Measurements from ENCODE around the gene VAMP2.

VAMP2 gene

GRCh38 chr17:8162233-8162996 lies at the start of gene VAMP2:
VAMP2 (minus strand) TSS chr17:8162948; CDS start chr17:8162879, 69 bp downstream.
- DNase-seq = peak; percentile 18

- DNase-seq = no peak
These were observed 48.2 kb upstream of the VAMP2 start for GRCh38 chr17:8210761-8211458.

GRCh38 chr17:8209907-8210760 lies 47.4 kb upstream of the VAMP2 start, which contains the start of gene AURKB:
AURKB (minus strand) TSS chr17:8210575; CDS start chr17:8210224, 351 bp downstream.
- DNase-seq = peak; percentile 38

- no peak for DNase-seq
These were observed 43.8 kb upstream of the VAMP2 start for GRCh38 chr17:8206536-8206935.

- no peak for DNase-seq
These were observed 42.2 kb upstream of the VAMP2 start for GRCh38 chr17:8204761-8205555.

GRCh38 chr17:8192070-8192815 lies 29.5 kb upstream of the VAMP2 start:
- peak; percentile 37 for DNase-seq

GRCh38 chr17:8190506-8190905 lies 27.8 kb upstream of the VAMP2 start:
- DNase-seq = no peak

- DNase-seq = peak; percentile 83
These were observed 27.1 kb upstream of the VAMP2 start, which contains the start of gene BORCS6 for GRCh38 chr17:8189711-8190477. BORCS6 (minus strand) TSS chr17:8190180; CDS start chr17:8190140, 40 bp downstream.

GRCh38 chr17:8189041-8189710 lies 26.4 kb upstream of the VAMP2 start:
- DNase-seq = no peak

- no peak for DNase-seq
These were observed 25.6 kb upstream of the VAMP2 start for GRCh38 chr17:8188263-8188839.

GRCh38 chr17:8187517-8188262 lies 24.9 kb upstream of the VAMP2 start:
- peak; percentile 88 for DNase-seq

GRCh38 chr17:8186787-8187516 lies 24.2 kb upstream of the VAMP2 start:
- DNase-seq = peak; percentile 91

- no peak for DNase-seq
These were observed 23.7 kb upstream of the VAMP2 start for GRCh38 chr17:8186446-8186786.

- peak; percentile 71 for DNase-seq
These were observed 23.1 kb upstream of the VAMP2 start for GRCh38 chr17:8185582-8186445.

GRCh38 chr17:8176998-8177731 lies 14.4 kb upstream of the VAMP2 start:
- DNase-seq = no peak

- peak; percentile 44 for DNase-seq
These were observed 13.6 kb upstream of the VAMP2 start, which contains the start of gene TMEM107 for GRCh38 chr17:8176197-8176940. TMEM107 (minus strand) TSS chr17:8176380; CDS start chr17:8176286, 94 bp downstream.
